ELF-1 (cell line): ENCODE data around the gene DGLUCY.
"Not testable (repeated sequence)": the region's sequence is repeated elsewhere in the genome, so short reads cannot be mapped to it uniquely, and the experiment has no call there.

Experiments used
- DNase-seq: peaks from one replicate; pipeline ENCODE4 v3.0.0-alpha.2; 2016; ENCODE audit warnings: low read depth, low spot score

The DGLUCY gene

GRCh38 chr14:91233936-91234790, 120.3 kb downstream of the DGLUCY start:
- no peak for DNase-seq

GRCh38 chr14:91234791-91235114, 120.9 kb downstream of the DGLUCY start:
- DNase-seq: no peak

- DNase-seq: no peak
Observed at GRCh38 chr14:91235841-91236240, 122.0 kb downstream of the DGLUCY start.

- DNase-seq: no peak
Observed at GRCh38 chr14:91237219-91237618, 123.3 kb downstream of the DGLUCY start.

GRCh38 chr14:91238085-91238484, 124.2 kb downstream of the DGLUCY start:
- DNase-seq: no peak

GRCh38 chr14:91238661-91239060, 124.8 kb downstream of the DGLUCY start:
- DNase-seq: no peak

- no peak for DNase-seq
Observed at GRCh38 chr14:91241863-91242262, 128.0 kb downstream of the DGLUCY start.

GRCh38 chr14:91242635-91243034, 128.8 kb downstream of the DGLUCY start:
- no peak for DNase-seq

- DNase-seq: no peak
Observed at GRCh38 chr14:91243074-91243471, 129.2 kb downstream of the DGLUCY start.

GRCh38 chr14:91244501-91244901, 130.6 kb downstream of the DGLUCY start, which contains the start of gene GPR68:
Gene GPR68, minus strand, starts transcription at chr14:91244704. Its CDS starts 9,654 bp downstream, at chr14:91235050.
- DNase-seq: peak; percentile 58

GRCh38 chr14:91245029-91245428, 131.2 kb downstream of the DGLUCY start:
- no peak for DNase-seq

- DNase-seq: not testable (repeated sequence)
Observed at GRCh38 chr14:91245616-91246015, 131.7 kb downstream of the DGLUCY start.

GRCh38 chr14:91246051-91246852, 132.4 kb downstream of the DGLUCY start:
- no peak for DNase-seq

GRCh38 chr14:91249841-91250616, 136.2 kb downstream of the DGLUCY start:
- peak; percentile 85 for DNase-seq

- no peak for DNase-seq
Observed at GRCh38 chr14:91250912-91251311, 137.0 kb downstream of the DGLUCY start.

GRCh38 chr14:91252871-91253794, 139.3 kb downstream of the DGLUCY start:
- peak; percentile 59 for DNase-seq

- no peak for DNase-seq
Observed at GRCh38 chr14:91253795-91254323, 140.0 kb downstream of the DGLUCY start.

- no peak for DNase-seq
Observed at GRCh38 chr14:91254461-91254860, 140.6 kb downstream of the DGLUCY start.

GRCh38 chr14:91255026-91255695, 141.3 kb downstream of the DGLUCY start:
- no peak for DNase-seq

- DNase-seq: no peak
Observed at GRCh38 chr14:91256661-91257060, 142.8 kb downstream of the DGLUCY start.
